HG03064 (cell line): Measurements from ENCODE around the gene C20orf204.

Experiments used
- ATAC-seq: cut with Tn5 transposase; IDR thresholded peaks from one replicate; pipeline ENCODE4 v1.9.1; 2021; ENCODE audit warnings: low read depth; ENCODE audit not compliant: unreplicated experiment

Gene C20orf204

DNA sequence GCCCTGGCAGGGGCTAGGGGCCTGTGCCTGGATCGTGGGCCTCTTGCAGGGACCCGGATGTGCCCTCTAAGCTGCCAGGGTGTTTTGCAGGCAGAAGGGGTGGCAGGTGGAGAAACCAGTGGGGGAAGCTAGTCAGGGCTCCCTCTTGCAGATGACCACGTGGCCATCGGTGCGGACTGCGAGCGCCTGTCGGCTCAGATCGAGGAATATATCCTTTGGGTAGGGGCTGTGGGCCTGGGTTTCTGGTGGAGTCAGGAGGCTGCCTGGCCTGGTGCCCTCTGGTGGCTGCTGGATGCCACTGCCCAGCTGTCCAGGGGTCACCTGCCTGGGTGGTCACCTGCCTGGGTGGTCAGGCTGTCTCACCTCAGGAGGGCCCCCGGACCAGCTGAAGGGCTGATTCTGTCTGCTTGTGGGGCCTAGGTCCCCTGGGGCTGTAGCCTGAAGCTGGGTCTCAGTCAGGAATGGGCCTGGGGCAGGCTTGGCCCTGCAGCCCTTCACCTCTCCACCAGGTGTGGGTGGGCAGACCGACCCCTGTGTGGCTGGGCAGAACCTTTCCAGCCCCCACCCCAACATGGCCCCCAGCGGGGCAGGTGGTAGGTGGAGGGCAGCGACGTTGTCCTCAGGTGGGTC lies 33.7 kb downstream of the C20orf204 start:
- no peak for ATAC-seq

DNA sequence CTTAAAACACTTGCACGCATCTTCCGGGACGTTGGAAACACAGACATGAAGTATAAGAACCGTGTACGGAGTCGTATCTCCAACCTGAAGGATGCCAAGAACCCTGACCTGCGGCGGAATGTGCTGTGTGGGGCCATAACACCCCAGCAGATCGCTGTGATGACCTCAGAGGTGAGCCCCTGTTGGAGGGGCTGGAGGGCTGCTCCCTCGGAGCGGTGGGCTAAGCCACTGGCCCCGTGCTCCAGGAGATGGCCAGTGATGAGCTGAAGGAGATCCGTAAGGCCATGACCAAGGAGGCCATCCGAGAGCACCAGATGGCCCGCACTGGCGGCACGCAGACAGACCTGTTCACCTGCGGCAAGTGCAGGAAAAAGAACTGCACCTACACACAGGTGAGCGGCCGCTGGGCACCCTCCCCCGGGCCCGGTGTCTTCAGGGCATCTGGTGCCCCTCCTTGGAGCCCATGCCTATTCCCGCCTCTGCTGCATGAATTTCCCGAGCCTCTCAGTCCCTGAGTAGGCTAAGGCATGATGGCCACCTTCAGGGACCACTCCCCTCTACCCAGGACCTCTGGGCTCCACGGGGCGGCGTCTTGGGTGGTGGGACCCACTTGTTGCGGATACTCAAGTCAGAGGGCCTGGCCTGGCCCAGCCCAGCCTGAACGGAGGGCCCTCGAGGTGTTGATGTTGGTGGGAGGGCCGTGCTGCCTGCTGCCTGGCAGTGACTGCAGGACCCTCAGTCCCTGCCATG lies 34.4 kb downstream of the C20orf204 start:
- ATAC-seq, result no peak

DNA sequence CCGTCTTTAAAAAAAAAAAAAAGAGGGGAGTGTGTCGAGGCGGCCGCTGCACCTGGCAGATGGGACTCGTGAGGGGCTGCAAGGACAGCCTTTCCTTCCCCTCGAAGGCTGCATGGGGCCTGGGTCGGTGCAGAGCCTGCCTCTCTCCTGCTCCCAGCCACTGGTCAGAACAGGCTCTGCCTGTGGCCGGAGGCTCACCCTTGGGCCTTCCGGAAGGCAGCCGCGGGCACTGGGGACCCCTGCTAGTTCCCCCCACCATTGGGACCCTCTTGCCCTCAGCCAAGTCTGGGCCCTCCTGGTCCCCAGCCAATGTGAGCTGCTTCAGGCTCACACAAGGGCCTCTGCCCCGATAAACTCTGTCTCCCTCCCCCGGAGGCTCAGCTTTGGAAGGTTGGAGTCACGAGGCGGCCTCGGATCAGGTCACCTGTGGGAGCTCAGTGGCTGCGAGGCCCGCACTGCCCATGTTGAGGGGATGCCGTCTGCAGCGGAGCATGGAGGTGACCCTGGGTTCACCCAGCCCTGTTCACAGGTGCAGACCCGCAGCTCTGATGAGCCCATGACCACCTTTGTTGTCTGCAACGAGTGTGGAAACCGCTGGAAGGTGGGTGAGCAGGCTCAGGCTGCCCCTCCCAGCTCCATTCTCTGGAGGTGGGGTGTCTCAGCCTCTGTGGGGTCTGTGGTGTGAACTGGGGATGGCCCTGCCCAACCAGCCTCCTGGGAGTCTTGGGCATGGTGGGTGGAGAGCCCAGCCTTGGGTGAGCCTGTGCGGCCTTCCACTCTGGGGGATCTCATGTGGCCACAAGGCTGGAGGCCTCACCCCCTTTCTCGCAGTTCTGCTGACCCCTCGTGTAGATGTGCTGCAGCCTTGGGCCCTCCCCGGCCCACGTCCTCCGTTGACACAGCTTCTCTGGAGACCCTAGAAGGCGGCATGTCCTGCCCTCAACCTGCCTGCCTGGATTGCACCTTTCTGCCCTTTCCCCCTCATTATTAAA lies 35.7 kb downstream of the C20orf204 start:
- ATAC-seq, result no peak

DNA sequence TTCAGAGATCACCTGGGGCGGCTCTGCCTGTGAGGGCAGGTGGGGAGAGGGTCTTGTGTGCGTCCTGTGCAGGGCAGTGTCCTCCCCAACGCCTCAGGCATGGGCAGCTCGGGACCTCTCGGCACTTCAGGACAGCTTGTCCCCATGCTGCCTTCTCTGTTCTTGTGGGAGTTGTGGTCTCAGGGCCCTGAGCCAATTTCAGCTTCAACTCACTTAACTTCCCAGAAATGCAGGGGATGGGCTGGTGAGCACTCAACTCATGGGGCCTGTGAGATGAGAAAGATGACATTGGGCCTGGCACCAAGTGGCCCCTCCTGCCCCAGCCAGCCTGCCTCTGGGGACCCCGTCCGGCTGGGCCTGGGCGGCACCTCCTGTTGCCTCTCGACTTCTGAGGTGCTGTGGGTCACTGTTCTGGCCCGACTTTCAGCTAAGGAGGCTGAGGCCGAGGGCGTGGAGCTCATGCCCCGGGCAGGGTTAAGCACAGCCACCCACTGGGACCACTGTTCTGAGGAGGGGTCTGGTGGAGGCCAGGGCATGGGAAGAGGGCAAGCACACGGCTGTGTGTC lies 36.6 kb downstream of the C20orf204 start:
- ATAC-seq, result no peak

DNA sequence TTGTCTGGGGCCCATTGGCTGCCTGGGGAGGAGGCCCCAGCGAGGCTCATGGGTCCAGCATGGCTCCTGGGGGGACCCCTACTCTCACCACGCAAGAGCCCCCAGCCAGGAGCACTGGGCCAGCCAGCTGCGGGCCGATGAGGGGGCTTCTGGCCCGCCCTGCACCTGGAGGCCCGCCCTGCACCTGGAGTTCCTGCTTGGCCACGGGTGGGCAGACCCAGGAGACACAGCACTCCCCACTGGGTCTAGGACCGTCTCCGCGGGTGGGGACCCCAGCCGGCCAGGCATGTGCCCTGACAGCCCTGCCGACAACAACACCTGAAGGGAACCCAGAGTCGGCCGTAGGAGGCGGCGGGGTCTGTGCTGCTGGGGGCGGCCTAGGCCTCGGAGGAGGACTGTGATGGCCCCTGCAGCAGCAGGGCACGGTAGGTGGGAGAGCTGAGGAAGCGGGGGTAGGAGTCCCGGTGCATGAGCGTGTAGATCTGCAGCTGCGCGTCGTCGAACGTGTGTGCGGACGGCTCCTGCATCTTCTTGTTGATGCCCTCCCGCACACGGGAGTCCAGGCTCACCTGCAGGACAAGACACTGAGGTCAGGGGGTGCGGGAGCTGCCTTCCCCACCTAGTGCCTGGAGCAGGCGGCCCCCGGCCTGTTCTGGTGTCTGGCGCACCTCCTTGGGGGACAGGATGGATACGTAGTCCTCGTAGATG lies 37.6 kb downstream of the C20orf204 start:
- no peak for ATAC-seq

DNA sequence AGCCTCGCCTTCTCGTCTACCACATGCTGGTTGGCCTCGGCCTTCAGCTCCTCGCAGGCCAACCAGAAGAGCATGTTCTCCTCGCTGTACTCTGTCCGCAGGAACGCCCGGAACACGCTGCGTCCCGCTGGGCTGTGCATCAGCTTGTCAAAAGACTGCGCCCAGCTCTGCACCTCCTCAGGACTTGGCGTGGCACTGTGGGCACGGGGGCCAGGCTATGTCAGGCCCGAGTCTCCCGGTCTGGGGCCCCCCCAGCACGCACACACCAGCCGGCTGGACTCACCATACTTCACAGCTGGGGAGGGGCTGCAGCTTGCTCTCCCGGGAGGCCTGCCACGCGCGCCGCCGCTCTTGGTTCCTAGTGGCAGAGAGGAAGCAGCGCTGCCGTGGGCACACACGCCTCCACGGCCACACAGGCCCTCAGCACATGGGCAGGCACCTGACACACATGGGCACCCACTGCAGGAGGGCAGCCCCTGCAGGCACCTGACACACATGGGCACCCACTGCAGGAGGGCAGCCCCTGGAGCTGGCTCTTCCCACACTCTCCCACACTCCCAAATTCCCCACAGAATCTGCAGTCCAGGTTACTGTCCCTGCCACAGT lies 38.3 kb downstream of the C20orf204 start:
- no peak for ATAC-seq

DNA sequence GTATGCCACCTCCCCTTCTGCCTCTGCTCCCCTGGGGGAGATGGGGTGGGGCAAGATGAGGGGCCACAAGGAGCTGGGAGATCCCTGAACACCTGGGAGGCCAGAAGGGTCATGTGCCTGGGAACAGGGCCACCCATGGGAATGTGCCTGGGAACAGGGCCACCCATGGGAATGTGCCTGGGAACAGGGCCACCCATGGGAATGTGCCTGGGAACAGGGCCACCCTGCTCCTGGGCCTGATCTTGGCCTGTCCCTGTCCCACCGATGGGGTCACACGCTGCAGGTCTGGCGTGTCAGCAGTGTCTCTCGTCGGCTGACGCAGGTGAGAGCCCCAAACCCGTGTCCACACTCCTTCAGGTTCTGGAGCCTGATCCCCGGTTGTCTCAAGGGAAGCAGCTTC lies 39.0 kb downstream of the C20orf204 start:
- no peak for ATAC-seq

DNA sequence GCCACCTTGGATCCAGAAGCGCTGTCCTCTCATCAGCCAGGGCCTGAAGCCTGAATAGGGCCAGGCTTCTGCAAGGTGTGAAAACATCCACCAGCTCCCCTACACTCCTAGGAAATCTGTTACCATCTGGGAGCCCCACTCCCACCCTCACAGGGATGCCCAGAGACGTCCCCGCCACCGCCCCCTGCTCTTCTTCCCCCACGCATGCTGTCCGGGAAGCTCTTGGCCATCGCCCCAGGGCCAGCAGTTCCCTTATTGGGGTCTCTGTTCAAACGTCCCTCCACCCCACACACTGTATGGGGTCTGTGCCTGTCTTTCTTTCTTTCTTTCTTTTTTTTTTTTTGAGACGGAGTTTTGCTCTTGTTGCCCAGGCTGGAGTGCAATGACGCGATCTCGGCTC lies 39.6 kb downstream of the C20orf204 start:
- no peak for ATAC-seq

DNA sequence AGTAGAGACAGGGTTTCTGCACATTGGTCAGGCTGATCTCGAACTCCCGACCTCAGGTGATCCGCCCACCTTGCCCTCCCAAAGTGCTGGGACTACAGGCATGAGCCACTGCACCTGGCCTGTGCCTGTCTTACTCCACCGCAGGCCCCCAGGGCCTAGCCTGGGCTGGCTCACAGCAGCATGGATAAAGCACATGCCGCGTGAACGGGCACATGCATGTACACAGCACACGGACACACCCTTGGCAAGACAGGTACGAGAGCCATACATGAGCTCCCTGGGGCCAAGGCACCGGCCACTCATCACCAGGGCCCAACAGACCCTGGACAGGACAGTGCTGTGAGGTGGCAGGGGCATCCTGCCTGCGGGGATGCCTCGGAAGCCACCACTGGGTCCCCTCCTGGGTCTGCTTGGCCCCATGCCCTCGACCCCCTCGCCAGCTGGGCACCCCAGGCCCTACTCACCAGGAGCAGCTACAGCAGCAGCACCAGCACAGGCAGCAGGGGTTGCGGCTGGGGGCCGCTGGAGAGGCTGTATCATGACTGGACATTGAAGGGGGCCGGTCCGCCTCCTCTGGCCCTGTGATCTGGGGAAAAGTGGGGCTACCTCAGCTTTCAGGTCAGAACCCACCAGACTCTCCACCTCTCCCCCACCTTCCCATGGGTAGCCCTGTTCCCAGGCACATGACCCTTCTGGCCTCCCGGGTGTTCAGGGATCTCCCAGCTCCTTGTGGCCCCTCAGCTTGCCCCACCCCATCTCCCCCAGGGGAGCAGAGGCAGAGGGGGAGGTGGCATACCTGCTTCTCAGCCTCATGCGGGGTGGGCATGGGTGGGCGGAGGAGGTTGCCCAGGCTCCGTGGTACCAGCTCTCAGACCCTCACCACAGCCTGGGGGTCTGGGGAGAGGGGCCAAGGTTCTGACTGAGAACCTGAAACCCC lies 40.3 kb downstream of the C20orf204 start:
- ATAC-seq, result no peak

DNA sequence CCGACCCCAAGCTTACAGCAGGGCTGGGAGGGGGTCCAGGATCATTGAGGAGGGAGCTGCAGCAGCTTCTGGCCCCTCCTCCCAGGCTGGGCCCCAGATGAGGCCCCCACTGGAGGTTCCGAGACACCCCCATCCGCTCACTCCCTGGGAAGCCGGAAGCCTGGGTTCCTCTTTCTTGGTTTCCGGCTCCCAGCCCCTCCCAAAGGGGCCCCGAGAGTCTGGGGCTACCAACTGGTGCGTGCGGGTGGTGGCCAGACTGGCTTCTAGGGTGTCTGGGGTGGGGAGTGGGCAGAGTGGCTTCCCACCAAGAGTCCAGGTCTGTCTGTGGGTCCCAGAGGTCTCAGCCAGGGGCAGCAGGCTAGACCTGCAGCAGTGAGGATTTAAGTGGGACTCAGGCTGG lies 41.1 kb downstream of the C20orf204 start:
- ATAC-seq, result peak; percentile 32

DNA sequence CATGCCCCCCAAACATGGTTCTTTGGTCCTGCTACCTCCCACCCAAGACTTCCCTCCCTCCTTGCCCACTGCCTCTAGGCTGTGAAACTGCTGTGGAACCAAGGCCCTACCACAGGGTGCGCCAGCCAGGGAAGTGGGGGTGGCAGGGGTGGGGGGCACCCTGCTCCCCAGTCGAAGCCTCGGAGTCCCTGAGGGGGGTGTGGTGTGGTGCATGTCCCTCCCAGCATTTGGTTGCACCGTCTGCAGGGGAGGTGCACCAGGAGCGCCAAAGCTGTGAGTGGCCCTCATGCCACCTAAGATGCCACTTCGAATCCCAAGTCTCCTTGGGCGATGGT lies 41.5 kb downstream of the C20orf204 start:
- no peak for ATAC-seq

DNA sequence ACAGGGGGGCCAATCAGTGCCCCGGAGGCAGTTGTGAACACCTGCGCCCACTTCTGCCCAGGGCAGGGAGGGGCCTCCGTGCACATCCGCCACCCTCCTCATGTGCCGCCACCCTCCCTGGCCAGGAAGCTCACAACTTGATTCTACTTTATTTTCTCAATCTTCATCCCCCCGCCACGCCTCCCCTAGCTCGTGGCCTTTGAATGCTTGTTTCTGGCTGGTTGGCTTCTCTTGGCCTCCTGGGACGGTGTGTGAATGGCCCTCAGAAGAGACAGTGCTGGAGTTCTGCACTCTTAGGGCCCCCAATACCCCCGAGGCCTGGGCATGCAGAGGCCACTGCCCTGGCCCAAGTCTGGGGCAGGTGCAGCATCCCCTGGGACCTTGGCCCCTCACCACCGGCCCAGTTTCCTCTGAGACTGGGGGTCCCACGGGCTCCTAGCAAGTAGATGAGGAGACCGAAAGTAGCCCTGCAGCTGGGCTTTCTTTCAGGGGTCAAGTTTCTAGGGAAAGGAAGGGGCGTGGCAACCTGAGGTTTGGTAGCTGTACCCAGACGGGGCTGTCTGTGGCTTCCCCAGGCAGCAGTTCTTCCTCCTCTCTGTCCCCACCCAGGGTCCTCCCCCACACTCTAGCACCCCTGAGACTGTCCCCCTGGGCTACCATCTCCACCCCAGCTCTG lies 42.0 kb downstream of the C20orf204 start:
- ATAC-seq, result no peak

DNA sequence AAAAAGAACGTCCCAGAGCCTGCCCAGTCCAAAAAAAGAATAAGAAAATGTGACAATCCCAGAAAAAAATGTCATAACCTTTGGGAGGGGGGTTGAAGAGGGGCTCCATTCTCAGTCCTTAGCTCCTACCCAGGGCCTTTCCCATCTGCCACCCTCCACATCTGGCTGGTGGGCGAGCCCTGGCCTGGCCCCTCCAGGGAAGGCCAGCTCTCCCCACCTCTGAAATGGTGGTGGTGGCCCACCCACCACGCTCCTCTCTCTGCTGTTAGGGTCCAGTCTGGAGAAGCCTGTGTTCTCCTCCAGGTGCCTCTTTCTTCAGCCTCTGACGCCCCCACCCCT lies 42.9 kb downstream of the C20orf204 start:
- no peak for ATAC-seq

DNA sequence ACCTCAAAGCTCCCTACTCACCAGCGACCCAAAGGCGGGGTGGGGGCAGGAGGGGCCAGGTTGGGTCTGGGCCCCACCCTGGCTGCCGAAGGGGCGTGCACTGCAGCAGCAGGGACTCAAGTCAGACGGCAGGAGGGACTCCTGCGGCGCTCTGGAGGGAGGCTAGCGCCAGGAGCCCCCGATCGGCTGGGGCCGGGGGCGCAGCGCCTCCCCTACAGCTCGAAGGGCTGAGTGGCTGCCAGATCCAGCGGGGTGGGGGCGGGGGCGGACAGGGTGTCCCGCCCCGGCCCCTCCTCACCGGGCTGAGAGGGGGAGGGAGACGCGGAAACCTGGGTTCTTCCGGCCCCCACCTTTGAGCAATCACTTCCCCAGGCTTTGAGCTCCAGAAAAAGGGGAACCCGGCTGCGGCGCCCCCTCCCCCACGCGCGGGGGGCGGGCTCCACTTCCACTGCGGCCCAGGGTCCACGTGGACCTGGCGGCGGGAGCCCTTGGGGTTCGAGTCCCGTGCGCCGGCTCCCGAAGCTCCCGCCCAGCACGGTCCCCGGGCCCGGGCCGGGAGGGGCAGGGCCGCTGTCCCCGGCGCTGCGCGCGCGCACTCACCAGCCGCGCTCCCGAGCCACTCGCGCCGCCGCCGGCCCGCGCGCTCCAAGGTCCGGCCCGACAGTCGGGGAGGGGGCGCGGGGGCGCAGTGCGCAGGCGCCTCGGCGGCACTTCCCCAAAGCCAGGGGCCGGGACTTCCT lies 43.5 kb downstream of the C20orf204 start, which contains the start of gene RGS19:
TSS of gene RGS19 (minus strand) at position 246 of the 740 bp plus-strand sequence. CDS start 2,632 bp downstream, outside the sequence.
- no peak for ATAC-seq

DNA sequence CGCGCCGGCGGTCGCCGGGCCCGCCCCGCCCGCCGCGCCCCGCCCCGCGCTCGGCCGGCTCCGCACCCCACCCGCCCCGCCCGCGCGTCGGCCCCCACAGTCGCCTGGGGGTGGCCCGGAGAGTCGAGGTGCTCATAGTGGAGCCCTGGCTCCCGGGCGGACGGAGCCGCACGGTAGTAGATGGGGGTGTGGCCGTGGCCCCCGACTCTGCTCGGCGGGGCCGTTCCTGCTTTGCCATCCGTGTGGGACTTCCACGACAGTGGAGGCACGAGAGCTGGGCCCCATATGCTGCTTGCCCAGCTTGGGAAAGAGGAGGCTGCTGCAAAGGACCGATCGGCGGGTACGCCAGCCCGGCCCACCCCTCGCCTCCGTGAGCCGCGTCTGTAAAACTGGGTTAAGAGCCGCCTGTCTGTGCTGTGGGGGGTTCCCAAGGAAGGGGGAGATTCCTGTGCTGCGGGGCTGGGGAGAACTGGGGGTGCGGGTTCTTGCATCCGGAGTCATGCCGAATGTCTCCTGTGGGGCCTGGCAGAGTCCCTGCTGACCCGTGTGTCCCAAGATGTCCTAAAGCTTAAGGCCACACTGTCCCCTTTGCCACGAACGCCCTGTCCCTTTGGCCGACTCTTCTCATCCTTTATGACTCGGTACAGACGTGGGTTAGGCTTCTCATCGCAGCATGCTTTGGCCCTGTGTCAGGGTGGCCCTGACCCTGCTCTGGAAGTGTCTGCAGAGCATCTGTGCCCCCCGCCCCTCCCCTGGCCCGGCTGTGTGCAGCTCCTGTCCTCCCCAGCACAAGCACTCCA lies 44.2 kb downstream of the C20orf204 start, which contains the start of gene OPRL1:
TSS of gene OPRL1 (plus strand) at position 70 of the 800 bp plus-strand sequence. CDS start 12,639 bp downstream, outside the sequence.
- ATAC-seq, result no peak

DNA sequence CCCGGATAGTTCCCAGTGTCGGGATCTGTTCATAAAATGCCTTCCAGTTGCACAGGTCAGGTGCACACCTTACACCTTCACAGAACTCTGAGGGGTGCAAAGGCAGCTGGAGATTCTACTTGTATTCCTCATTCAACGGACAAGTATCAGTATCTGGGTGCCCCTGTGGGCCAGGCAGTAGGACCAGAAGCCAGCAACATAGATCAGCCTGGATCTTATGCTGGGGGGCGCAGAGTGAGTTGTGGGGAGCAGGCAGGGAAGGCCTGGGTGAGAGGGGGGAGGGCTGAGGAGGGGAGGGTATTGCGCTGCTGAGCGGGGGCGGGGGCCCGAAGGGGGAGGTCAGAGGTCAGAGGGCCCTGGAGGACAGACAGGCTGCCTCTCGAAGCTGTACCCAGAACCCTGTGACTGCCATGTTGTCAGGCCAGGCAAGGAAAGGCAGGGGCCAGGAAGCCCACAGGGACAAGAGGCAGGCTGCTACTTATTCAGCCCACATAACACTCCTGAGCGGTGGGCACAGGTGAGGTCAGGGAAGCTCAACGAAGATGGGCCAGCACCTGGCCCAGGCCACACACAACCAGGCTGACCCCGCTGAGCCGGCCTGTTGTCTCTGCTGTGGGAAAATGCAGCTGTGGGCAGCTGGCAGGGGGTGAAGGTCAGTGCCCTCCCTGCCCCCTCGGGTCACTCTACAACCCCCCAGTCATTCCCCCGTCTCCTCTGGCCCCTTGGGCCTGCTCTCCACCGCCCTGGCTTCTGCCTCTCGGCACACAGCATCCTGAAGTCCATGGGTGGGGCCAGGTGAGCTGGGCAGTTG lies 45.0 kb downstream of the C20orf204 start:
- ATAC-seq, result no peak
